C4-2B (cell line): Measurements from ENCODE around the gene SESN1.

Experiments
- H3K27ac ChIP-seq: fragments of 450-650 bp; 2 replicates; pipeline ENCODE4 v1.5.1; 2017
- ZFX ChIP-seq: fragments of 450-650 bp; IDR thresholded peaks from 2 replicates; pipeline ENCODE4 v1.6.1; 2017
- TF ChIP-seq, protein P1 (sequence below): fragments of 450-650 bp; conservative IDR thresholded peaks from 2 replicates; pipeline ENCODE4 v1.5.1; 2017; ENCODE audit warnings: mild to moderate bottlenecking

The SESN1 gene

DNA sequence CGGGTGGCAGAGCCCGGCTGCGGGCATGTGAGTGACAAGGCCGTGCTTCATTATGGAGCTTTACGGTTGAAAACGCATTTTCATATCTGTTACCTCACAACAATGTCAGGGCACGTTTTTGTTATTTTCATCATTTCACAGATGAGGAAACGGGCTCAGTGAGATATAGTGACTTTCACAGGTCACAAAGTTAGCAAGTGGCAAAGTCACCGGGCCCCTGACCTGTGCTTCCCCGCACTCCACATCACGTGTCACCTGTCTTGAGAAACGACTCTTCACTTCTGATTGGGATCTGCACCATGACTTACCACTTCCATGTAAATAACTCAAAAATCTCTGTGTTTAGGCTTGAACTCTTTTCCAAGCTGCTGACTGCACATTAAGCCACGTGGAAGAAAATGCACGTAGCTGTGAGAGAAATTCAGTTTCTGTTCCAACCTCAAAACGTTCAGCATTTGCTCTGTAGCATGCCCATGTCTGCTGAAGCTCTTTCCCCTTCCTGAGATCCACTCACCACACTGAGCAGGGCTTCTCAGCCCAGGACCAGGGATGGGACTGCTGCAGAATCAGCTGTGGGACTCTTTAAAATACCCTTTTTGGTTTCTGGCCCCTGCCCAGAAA is 139.2 kb downstream of the SESN1 start:
- H3K27ac ChIP-seq = no peak overlapping the region
- no peak for TF ChIP-seq ZFX
- TF ChIP-seq, protein P1, sequence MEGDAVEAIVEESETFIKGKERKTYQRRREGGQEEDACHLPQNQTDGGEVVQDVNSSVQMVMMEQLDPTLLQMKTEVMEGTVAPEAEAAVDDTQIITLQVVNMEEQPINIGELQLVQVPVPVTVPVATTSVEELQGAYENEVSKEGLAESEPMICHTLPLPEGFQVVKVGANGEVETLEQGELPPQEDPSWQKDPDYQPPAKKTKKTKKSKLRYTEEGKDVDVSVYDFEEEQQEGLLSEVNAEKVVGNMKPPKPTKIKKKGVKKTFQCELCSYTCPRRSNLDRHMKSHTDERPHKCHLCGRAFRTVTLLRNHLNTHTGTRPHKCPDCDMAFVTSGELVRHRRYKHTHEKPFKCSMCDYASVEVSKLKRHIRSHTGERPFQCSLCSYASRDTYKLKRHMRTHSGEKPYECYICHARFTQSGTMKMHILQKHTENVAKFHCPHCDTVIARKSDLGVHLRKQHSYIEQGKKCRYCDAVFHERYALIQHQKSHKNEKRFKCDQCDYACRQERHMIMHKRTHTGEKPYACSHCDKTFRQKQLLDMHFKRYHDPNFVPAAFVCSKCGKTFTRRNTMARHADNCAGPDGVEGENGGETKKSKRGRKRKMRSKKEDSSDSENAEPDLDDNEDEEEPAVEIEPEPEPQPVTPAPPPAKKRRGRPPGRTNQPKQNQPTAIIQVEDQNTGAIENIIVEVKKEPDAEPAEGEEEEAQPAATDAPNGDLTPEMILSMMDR = no peak

DNA sequence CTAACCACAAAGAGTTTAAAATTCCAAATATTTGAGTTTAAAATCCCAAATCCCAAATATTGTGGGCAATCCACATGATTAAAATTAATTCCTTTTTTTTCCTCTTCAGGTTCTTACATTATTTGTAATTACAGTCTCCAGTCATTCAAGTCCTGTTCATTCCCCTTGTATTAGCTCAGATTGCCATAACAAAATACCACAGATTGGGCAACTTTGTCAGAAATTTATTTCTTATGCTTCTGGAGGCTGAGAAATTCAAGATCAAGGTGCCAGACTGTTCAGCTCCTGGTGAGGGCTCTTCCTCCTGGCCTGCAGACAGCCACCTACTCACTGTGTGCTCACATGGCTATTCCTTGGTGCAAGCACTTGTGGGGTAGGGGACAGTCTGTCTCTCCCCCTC is 141.0 kb downstream of the SESN1 start:
- TF ChIP-seq ZFX = no peak
- TF ChIP-seq, protein P1 = no peak
- H3K27ac ChIP-seq = no peak overlapping the region

DNA sequence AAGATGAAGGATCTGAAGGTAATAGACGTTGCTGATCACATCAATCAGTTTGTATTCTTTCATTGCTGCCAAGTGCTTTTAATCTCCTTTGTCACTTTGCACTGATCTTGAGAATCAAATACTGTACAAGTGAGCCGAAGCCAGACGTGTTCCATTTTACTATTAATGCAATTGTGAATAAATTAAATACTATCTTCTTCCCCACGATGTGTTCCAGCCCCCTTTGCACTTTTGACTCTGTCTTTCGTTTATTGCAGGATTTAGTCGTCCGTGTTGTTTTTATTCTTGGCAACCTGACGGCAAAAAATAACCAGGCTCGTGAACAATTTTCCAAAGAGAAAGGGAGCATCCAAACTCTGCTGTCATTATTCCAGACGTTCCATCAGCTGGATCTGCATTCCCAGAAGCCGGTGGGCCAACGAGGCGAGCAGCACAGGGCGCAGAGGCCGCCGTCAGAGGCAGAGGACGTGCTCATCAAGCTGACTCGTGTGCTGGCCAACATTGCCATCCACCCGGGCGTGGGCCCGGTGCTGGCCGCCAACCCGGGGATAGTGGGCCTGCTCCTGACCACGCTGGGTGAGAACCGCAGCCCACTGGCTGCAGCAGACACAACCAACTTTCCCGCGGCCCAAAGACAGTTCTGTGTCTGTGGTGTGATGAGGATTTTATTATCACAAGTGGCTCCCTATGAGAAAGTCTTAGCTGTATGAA is 141.7 kb downstream of the SESN1 start:
- TF ChIP-seq, protein P1 = no peak
- no peak for TF ChIP-seq ZFX
- no peak overlapping the region for H3K27ac ChIP-seq

DNA sequence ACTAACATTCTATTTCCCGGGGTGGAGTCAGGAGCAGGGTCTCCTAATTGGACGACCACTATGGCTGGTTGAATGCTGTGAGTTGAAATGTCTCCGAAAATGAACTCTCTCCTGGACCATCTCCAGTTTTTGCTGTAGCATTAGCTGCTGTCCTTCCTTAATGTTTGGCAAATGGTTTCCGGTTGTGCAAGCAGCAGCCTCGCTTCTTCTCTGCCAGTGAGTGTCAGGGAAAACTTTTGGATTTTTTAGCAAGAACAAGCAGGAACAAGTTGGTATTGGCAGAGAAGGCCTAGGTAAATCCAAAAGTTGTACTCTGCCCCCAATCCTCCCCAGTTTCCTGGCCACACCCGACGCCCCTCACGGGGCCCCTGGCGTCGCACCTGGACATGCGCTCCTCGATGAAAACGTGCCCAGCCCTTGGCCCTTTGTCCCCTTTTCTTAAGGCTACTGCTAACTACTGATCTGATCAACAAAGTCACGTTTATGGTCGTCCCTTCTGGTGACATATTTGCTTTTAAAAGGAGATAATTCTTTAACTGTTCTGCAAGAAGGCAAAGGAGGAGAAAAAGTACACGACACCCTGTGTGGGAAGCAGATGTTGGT is 143.2 kb downstream of the SESN1 start:
- H3K27ac ChIP-seq = no peak overlapping the region
- TF ChIP-seq, protein P1 = no peak
- TF ChIP-seq ZFX = no peak

DNA sequence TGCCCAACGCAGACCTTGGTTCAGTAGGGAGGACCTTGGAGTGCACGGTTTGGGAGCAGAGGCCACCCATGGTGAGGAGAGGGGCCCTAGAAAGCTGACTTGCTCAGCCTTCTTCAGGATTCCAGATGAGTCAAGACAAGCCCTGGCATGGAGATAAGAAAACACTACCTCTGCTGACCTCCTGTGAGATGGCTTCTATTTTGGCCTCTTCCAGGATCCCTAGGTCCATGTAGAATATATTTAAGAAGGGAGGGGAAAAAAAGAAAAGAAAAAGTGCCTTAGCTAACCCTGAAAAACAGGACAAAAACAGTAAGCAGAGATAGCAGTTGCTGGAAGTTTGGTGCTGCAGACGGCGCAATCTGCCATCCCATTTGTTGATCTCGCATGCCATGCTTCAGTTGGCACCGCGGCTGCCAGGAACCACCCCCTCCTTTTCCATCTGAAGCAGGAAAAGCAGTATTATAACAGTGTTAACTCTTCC is 146.4 kb downstream of the SESN1 start:
- peak overlapping the region; percentile 16; the same call in 1 of the 2 replicates for H3K27ac ChIP-seq
- TF ChIP-seq ZFX = no peak
- TF ChIP-seq, protein P1 = no peak

DNA sequence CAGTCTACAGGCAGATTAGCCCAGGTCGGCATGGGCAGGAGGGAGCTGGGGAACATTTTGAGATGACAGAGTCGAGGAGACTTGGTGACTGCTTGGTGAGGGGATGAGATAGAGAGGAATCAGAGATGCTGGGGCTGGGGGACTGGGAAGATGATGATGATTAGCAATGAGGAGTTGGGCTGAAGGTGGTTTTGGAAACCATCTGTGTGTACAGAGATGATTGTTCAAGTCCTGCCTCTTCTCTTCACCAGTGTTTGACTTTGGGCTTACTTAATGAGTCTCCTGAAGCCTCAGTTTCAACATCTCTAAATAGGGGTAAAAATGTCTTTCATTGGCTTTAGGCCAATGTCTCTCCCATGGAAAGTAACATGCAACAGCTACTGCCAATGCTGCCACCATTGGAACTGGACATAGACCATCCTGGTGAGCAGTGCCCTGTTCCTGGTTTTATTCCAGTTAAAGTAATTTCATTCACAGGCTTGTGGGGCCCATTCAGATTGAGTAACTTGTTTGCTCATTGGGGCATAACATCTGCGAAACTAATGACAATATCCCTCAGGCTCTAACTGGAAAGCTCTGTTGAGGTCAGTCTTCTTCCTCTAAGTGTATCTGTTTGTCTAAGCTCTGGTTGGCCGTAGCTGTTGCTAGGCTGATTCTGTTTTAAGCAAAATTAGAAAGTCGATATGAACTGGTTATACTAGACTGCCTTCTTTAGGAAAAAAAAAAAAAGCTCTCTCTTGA is 147.4 kb downstream of the SESN1 start:
- peak overlapping the region; percentile 60 for H3K27ac ChIP-seq

More for the DNA sequence above, 147.4 kb downstream of the SESN1 start:
- TF ChIP-seq, protein P1 = no peak
- TF ChIP-seq ZFX = no peak
